Measurements from ENCODE around the gene DHX34.

DHX34 gene

GRCh38 chr19:47323409-47323808, 25.7 kb upstream of the DHX34 start:
- DNase-seq (ENCODE audit: low read depth, low spot score) = no peak
- TF ChIP-seq CTCF (IDR thresholded peaks at IDR 0.05; ENCODE audit: insufficient read depth, low read length, missing control alignments) = no peak
- CTCF ChIA-PET = interaction anchor here (2.3 to 4.1 kb wide), 3 partner anchors 11 to 26 kb away, joined by 8 to 19 read pairs (median 11); partner anchors contain the start of gene DHX34
- H3K4me3 ChIP-seq (ENCODE audit: low read depth, low read length) = no peak overlapping the region
- POLR2A ChIA-PET = no interaction called here

GRCh38 chr19:47323872-47324271, 25.2 kb upstream of the DHX34 start:
- ChIA-PET CTCF (interaction anchor here (2.3 to 4.1 kb wide), 3 partner anchors 10 to 25 kb away, joined by 8 to 19 read pairs (median 11); partner anchors contain the start of gene DHX34), POLR2A (no interaction called here)
- no peak for TF ChIP-seq CTCF (IDR thresholded peaks at IDR 0.05; ENCODE audit: insufficient read depth, low read length, missing control alignments)
- no peak for DNase-seq (ENCODE audit: low read depth, low spot score)
- H3K4me3 ChIP-seq (ENCODE audit: low read depth, low read length) = no peak overlapping the region

- H3K4me3 ChIP-seq (ENCODE audit: low read depth, low read length) = no peak overlapping the region
- ChIA-PET POLR2A (no interaction called here), CTCF (interaction anchor here (2.3 to 4.1 kb wide), 3 partner anchors 10 to 24 kb away, joined by 8 to 19 read pairs (median 11); partner anchors contain the start of gene DHX34)
- TF ChIP-seq CTCF (IDR thresholded peaks at IDR 0.05; ENCODE audit: insufficient read depth, low read length, missing control alignments) = no peak
- no peak for DNase-seq (ENCODE audit: low read depth, low spot score)
Observed at GRCh38 chr19:47324502-47324901, 24.6 kb upstream of the DHX34 start.

GRCh38 chr19:47330466-47330869, 18.6 kb upstream of the DHX34 start:
- ChIA-PET POLR2A (no interaction called here), CTCF (interaction anchor here (0.8 to 8.3 kb wide), 5 partner anchors 11 to 61 kb away, joined by 3 to 74 read pairs (median 4); partner anchors contain the start of gene DHX34)
- no peak for DNase-seq (ENCODE audit: low read depth, low spot score)
- TF ChIP-seq CTCF (IDR thresholded peaks at IDR 0.05; ENCODE audit: insufficient read depth, low read length, missing control alignments) = no peak
- H3K4me3 ChIP-seq (ENCODE audit: low read depth, low read length) = no peak overlapping the region

GRCh38 chr19:47331490-47331889, 17.6 kb upstream of the DHX34 start:
- ChIA-PET CTCF (interaction anchor here (8.3 kb wide), 1 partner anchor 17 kb away, joined by 74 read pairs; the partner anchor contains the start of gene DHX34), POLR2A (no interaction called here)
- no peak overlapping the region for H3K4me3 ChIP-seq (ENCODE audit: low read depth, low read length)

More at GRCh38 chr19:47331490-47331889, 17.6 kb upstream of the DHX34 start:
- TF ChIP-seq CTCF (IDR thresholded peaks at IDR 0.05; ENCODE audit: insufficient read depth, low read length, missing control alignments) = no peak
- DNase-seq (ENCODE audit: low read depth, low spot score) = no peak

All from AG04449 (cell line).